Fibroblast of mammary gland (primary cell): ENCODE measurements around the gene PTH2R.

ENCODE experiments used
- DNase-seq: peaks from one replicate; pipeline ENCODE4 v3.0.0-alpha.2; 2010; ENCODE audit warnings: low read depth
- H3K4me3 ChIP-seq: 2 replicates; pipeline ENCODE4 v1.5.1; 2011; ENCODE audit warnings: low read depth, mild to moderate bottlenecking, low read length, moderate library complexity; ENCODE audit not compliant: control insufficient read depth
- CTCF ChIP-seq: conservative IDR thresholded peaks from 2 replicates; pipeline ENCODE4 v1.5.1; 2011; ENCODE audit warnings: low read depth, low read length, inconsistent platforms; ENCODE audit not compliant: control insufficient read depth, insufficient read depth

Gene PTH2R

GRCh38 chr2:208485390-208485789, 78.8 kb downstream of the PTH2R start:
- no peak for TF ChIP-seq CTCF
- no peak for DNase-seq
- H3K4me3 ChIP-seq: no peak overlapping the region

- TF ChIP-seq CTCF: no peak
- no peak for DNase-seq
- no peak overlapping the region for H3K4me3 ChIP-seq
Measured at GRCh38 chr2:208488686-208489564, 82.3 kb downstream of the PTH2R start.

GRCh38 chr2:208489687-208490086, 83.1 kb downstream of the PTH2R start:
- H3K4me3 ChIP-seq: no peak overlapping the region
- no peak for TF ChIP-seq CTCF
- no peak for DNase-seq

- DNase-seq: no peak
- no peak overlapping the region for H3K4me3 ChIP-seq
- no peak for TF ChIP-seq CTCF
Measured at GRCh38 chr2:208490492-208490891, 83.9 kb downstream of the PTH2R start.

- no peak for DNase-seq
- H3K4me3 ChIP-seq: no peak overlapping the region
- TF ChIP-seq CTCF: no peak
Measured at GRCh38 chr2:208491641-208492040, 85.0 kb downstream of the PTH2R start.

- H3K4me3 ChIP-seq: no peak overlapping the region
- DNase-seq: no peak
- TF ChIP-seq CTCF: no peak
Measured at GRCh38 chr2:208492069-208492468, 85.5 kb downstream of the PTH2R start.
